ENCODE measurements around the gene PPIE.

The PPIE gene

GRCh38 chr1:39802496-39803260, 64.0 kb downstream of the PPIE start:
- no peak for DNase-seq (ENCODE audit: low read depth in 2 of 2)
- no peak overlapping the region for H3K4me3 ChIP-seq (replicated peaks in 1 of 2; ENCODE audit: low read depth in 2 of 2, low read length in 2 of 2)
- no peak for TF ChIP-seq CTCF (IDR thresholded peaks at IDR 0.05; ENCODE audit: low read depth, low read length)

GRCh38 chr1:39805385-39805784, 66.7 kb downstream of the PPIE start:
- DNase-seq (ENCODE audit: low read depth in 2 of 2) = no peak
- TF ChIP-seq CTCF (IDR thresholded peaks at IDR 0.05; ENCODE audit: low read depth, low read length) = no peak
- no peak overlapping the region for H3K4me3 ChIP-seq (replicated peaks in 1 of 2; ENCODE audit: low read depth in 2 of 2, low read length in 2 of 2)

GRCh38 chr1:39808784-39809517, 70.3 kb downstream of the PPIE start:
- H3K4me3 ChIP-seq (replicated peaks in 1 of 2; ENCODE audit: low read depth in 2 of 2, low read length in 2 of 2) = no peak overlapping the region
- TF ChIP-seq CTCF (IDR thresholded peaks at IDR 0.05; ENCODE audit: low read depth, low read length) = no peak
- DNase-seq (ENCODE audit: low read depth in 2 of 2) = no peak

GRCh38 chr1:39812913-39813312, 74.2 kb downstream of the PPIE start:
- DNase-seq (ENCODE audit: low read depth in 2 of 2) = no peak
- no peak overlapping the region for H3K4me3 ChIP-seq (replicated peaks in 1 of 2; ENCODE audit: low read depth in 2 of 2, low read length in 2 of 2)
- TF ChIP-seq CTCF (IDR thresholded peaks at IDR 0.05; ENCODE audit: low read depth, low read length) = no peak

Data from cardiac fibroblast (primary cell).